ENCODE results near the gene CEP57.

DNA sequence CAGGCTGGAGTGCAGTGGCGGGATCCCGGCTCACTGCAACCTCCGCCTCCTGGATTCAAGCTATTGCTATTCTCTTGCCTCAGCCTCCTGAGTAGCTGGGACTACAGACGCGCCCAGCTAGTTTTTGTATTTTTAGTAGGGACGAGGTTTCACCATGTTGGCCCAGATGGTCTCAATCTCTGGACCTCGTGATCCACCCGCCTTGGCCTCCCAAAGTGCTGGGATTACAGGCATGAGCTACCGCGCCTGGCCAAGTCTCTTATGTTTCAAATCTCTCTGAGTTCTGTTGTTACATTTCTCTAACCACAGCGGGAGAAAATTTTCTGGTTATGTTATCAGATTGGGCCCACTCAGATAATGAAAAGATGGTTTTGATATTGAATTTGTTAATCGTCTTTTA lies 10.1 kb downstream of the CEP57 start:
- no peak for TF ChIP-seq POLR2AphosphoS5 (IDR thresholded peaks at IDR 0.05; ENCODE audit: borderline replicate concordance, low read depth, low read length)
- TF ChIP-seq EZH2 (IDR thresholded peaks at IDR 0.05), result no peak

Measured in SK-N-MC (cell line).